Breast epithelium (tissue), 4 donors: Measurements from ENCODE around the gene NAP1L4. TPM values are rescaled to one million over a fixed set of nuclear protein-coding genes. Genes with fewer than 3 reads are reported as not detected.

Experiments
- DNase-seq, 2 donors: peaks; one replicate each; pipeline ENCODE4 v3.0.0-alpha.2; 2019; ENCODE audit warnings: low spot score in 2 of 2
- H3K27ac ChIP-seq, 2 donors: fragments of 200-600 bp; sonication (generic) in 1 of 2; one replicate each; pipeline ENCODE4 v1.5.1; 2016 to 2019; ENCODE audit warnings: mild to moderate bottlenecking in 1 of 2
- H3K27me3 ChIP-seq, 2 donors: fragments of 200-600 bp; sonication (generic) in 1 of 2; one replicate each; pipeline versions ENCODE4 v1.5.1 to v1.6.0; 2017 to 2019; ENCODE audit warnings: control low read depth in 1 of 2, mild to moderate bottlenecking in 1 of 2
- H3K36me3 ChIP-seq: fragments of 200-600 bp; one replicate; pipeline ENCODE4 v1.5.1; 2019
- H3K4me1 ChIP-seq, 2 donors: fragments of 200-600 bp; sonication (generic); one replicate each; pipeline ENCODE4 v1.5.1; 2016 to 2019; ENCODE audit warnings: control low read depth in 1 of 2
- H3K4me3 ChIP-seq, 3 donors: fragments of 200-600 bp; sonication (generic); 1 replicate in 2 of 3; 2 replicates in 1 of 3; pipeline ENCODE4 v1.5.1; 2016 to 2019; ENCODE audit warnings: mild to moderate bottlenecking in 3 of 3, moderate library complexity in 2 of 3
- H3K9me3 ChIP-seq, 2 donors: fragments of 200-600 bp; sonication (generic) in 1 of 2; one replicate each; pipeline ENCODE4 v1.5.1; 2016 to 2019; ENCODE audit warnings: control low read depth in 1 of 2
- CTCF ChIP-seq, 3 donors: fragments of 450-650 bp; IDR thresholded peaks; one replicate each; pipeline ENCODE4 v1.5.1; 2016 to 2017; ENCODE audit warnings: antibody characterized with exemption in 3 of 3, mild to moderate bottlenecking in 3 of 3, moderate library complexity in 3 of 3
- POLR2A ChIP-seq: fragments of 450-650 bp; IDR thresholded peaks from one replicate; pipeline ENCODE4 v1.6.1; 2016; ENCODE audit warnings: antibody characterized with exemption, mild to moderate bottlenecking, moderate library complexity
- POLR2AphosphoS5 ChIP-seq, 3 donors: sonication (generic); formaldehyde crosslinking; IDR thresholded peaks; one replicate each; pipeline ENCODE4 v1.6.1; 2017; ENCODE audit warnings: antibody characterized with exemption in 3 of 3
- intact Hi-C: fragments of 100-400 bp; cut with DNase I; formaldehyde crosslinking; loops from one replicate; pipeline ENCODE4 v1.15.1; 2023; ENCODE audit warnings: low total_unique reads
- total RNA-seq, 3 donors: library from RNA; depleted of rRNA; stranded (reverse); fragments of >200 nt; gene quantifications; one replicate each; pipeline ENCODE4 v1.1.0, GENCODE V29; 2016

NAP1L4 gene
- total RNA-seq, 3 donors from 2014 or later: 87.1 to 167 (median 98.3) TPM

DNA sequence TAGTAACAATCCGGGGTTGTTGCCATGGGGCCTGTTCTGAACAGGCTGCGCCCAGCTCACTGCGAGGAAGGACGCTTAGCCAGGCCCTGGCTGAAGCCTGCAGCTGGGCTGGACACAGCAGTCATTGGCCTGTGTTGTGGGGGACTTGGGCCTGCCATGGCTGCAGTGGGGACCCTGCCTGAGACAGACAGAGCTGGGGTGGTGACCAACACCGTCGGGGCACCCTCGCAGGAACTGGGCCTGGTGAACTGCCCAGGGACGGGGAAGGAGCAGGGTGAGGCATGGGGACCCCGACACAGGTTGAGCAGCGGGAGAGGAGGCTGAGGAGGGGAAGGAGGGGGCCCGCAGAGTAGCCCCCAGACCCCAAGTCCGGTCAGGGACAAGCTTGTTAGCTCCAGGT is 71.8 kb downstream of the NAP1L4 start:
- no peak for TF ChIP-seq POLR2AphosphoS5 (IDR thresholded peaks at IDR 0.05)
- TF ChIP-seq POLR2A: no peak
- TF ChIP-seq CTCF (IDR thresholded peaks at IDR 0.05): no peak
- no peaks in the 10 kb centered on the region for H3K9me3 ChIP-seq
- intact Hi-C loops: no loop called here

GRCh38 chr11:2919837-2920236 is 72.3 kb downstream of the NAP1L4 start:
- no peaks in the 10 kb centered on the region for H3K9me3 ChIP-seq
- no peaks in the 10 kb centered on the region for H3K36me3 ChIP-seq
- H3K27me3 ChIP-seq: no peaks in the 10 kb centered on the region
- H3K27ac ChIP-seq: no peak overlapping the region
- intact Hi-C loops: no loop called here
- peaks cover 6 to 7% of the 10 kb centered on the region in 2 donors for H3K4me1 ChIP-seq
- no peak overlapping the region for H3K4me3 ChIP-seq
- DNase-seq: no peak
- TF ChIP-seq POLR2A (no peak), POLR2AphosphoS5 (IDR thresholded peaks at IDR 0.05) (no peak), CTCF (IDR thresholded peaks at IDR 0.05) (no peak)

More for the DNA sequence above, 71.8 kb downstream of the NAP1L4 start:
- no peak overlapping the region for H3K27ac ChIP-seq
- peaks cover 5 to 6% of the 10 kb centered on the region in 2 donors for H3K4me1 ChIP-seq
- H3K27me3 ChIP-seq: no peaks in the 10 kb centered on the region
- DNase-seq: no peak
- H3K4me3 ChIP-seq: no peak overlapping the region
- no peaks in the 10 kb centered on the region for H3K36me3 ChIP-seq

- Histone ChIP-seq H3K9me3 (no peaks in the 10 kb centered on the region), H3K27ac (no peak overlapping the region), H3K36me3 (no peaks in the 10 kb centered on the region), H3K27me3 (no peaks in the 10 kb centered on the region), H3K4me3 (no peak overlapping the region), H3K4me1 (peaks cover 11 to 12% of the 10 kb centered on the region in 2 donors)
- DNase-seq: no peak
- TF ChIP-seq POLR2AphosphoS5 (IDR thresholded peaks at IDR 0.05) (no peak), CTCF (IDR thresholded peaks at IDR 0.05) (no peak), POLR2A (no peak)
- intact Hi-C loops: no loop called here
Observed at GRCh38 chr11:2919188-2919587, 72.9 kb downstream of the NAP1L4 start.

DNA sequence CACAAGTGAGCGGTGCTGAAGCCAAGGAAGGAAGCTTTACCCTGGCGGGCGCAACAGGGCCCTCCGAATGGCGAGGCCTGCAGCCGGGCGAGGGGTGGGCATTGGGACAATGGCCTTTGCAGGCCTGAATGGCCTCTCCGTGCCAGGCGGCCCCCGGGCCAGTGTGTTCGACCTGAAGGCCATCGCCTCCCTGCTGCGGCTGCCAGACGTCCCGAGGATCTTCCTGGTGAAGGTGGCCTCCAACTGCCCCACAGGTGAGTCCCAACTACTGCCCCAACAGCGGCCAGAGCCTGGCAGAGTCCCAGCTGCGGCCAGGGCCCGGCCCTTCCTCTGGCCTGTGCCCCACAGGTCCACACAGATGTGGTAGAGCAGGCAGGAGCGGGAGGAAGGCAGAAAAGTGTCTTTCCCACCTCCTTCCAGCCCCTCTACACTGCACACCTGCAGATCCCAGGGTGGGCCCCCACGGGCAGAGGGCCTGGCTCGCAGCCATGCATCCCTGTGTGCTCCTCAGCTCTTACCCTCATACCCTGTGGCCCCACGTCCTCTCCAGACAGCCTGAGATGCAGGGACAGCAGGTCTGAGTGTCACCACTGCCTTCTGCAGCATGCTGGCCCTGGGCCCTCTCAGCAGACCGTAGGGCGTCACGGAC is 74.2 kb downstream of the NAP1L4 start:
- intact Hi-C loops: no loop called here

More for the DNA sequence above, 74.2 kb downstream of the NAP1L4 start:
- no peak overlapping the region for H3K4me3 ChIP-seq
- peaks cover 15 to 17% of the 10 kb centered on the region in 2 donors for H3K4me1 ChIP-seq
- no peaks in the 10 kb centered on the region for H3K36me3 ChIP-seq
- no peaks in the 10 kb centered on the region for H3K27me3 ChIP-seq
- no peaks in the 10 kb centered on the region for H3K9me3 ChIP-seq
- no peak overlapping the region for H3K27ac ChIP-seq
- no peak for DNase-seq
- TF ChIP-seq POLR2AphosphoS5 (IDR thresholded peaks at IDR 0.05): no peak
- no peak for TF ChIP-seq POLR2A
- no peak for TF ChIP-seq CTCF (IDR thresholded peaks at IDR 0.05)
